Measurements from ENCODE around the gene BORCS5. TPM values are rescaled to one million over a fixed set of nuclear protein-coding genes. Genes with fewer than 3 reads are reported as not detected.

Gene BORCS5
- total RNA-seq, 1 donor = 6.9 TPM

DNA sequence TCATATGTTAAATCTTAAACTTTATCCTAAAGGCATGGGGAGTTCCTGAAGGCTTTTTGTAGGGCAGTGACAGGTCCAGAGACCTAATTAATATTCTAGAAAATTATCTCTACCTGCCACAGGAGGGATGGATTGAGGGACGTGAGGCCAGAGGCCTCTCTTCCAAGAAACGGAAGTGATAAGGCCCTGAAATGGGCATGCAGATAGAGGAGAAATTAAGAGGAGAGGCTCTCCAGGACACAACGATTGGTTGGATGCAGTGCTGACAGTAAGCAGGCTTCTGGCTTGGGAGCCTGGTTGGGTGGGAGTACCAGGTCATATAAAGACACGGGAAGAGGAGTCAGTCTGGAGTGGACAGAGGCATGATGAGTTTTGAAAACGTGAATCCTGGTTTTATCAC lies 3.1 kb upstream of the BORCS5 start:
- no peak for DNase-seq (ENCODE audit: low read depth)
- H3K4me3 ChIP-seq (ENCODE audit: low read depth, low read length) = no peak overlapping the region
- TF ChIP-seq, protein P1, sequence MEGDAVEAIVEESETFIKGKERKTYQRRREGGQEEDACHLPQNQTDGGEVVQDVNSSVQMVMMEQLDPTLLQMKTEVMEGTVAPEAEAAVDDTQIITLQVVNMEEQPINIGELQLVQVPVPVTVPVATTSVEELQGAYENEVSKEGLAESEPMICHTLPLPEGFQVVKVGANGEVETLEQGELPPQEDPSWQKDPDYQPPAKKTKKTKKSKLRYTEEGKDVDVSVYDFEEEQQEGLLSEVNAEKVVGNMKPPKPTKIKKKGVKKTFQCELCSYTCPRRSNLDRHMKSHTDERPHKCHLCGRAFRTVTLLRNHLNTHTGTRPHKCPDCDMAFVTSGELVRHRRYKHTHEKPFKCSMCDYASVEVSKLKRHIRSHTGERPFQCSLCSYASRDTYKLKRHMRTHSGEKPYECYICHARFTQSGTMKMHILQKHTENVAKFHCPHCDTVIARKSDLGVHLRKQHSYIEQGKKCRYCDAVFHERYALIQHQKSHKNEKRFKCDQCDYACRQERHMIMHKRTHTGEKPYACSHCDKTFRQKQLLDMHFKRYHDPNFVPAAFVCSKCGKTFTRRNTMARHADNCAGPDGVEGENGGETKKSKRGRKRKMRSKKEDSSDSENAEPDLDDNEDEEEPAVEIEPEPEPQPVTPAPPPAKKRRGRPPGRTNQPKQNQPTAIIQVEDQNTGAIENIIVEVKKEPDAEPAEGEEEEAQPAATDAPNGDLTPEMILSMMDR (IDR thresholded peaks at IDR 0.05; ENCODE audit: insufficient read depth, low read depth, low read length) = no peak

DNA sequence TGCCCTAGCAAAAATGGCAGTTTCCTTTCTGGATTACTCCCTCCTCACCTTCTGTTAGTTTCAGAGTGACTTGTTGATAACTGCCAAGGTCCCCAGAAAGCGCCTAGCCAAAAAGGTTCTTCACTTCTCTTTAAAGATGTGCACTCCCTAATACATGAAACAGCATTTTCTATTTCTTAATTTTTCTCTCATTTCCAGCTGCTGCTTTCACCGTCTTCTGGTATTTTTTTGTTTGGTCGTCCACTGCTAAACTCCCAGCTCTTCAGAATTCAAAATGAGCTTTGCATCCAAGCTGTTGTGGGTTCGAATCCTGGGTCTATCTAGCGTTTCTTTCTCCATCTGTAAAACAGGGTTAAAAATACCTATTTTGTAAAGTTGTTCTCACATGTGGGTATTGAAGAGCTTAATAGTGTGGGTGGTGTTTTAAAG lies 397 bp upstream of the BORCS5 start:
- peak overlapping the region; percentile 91 for H3K4me3 ChIP-seq (ENCODE audit: low read depth, low read length)
- TF ChIP-seq, protein P1 (IDR thresholded peaks at IDR 0.05; ENCODE audit: insufficient read depth, low read depth, low read length) = no peak
- DNase-seq (ENCODE audit: low read depth) = no peak

DNA sequence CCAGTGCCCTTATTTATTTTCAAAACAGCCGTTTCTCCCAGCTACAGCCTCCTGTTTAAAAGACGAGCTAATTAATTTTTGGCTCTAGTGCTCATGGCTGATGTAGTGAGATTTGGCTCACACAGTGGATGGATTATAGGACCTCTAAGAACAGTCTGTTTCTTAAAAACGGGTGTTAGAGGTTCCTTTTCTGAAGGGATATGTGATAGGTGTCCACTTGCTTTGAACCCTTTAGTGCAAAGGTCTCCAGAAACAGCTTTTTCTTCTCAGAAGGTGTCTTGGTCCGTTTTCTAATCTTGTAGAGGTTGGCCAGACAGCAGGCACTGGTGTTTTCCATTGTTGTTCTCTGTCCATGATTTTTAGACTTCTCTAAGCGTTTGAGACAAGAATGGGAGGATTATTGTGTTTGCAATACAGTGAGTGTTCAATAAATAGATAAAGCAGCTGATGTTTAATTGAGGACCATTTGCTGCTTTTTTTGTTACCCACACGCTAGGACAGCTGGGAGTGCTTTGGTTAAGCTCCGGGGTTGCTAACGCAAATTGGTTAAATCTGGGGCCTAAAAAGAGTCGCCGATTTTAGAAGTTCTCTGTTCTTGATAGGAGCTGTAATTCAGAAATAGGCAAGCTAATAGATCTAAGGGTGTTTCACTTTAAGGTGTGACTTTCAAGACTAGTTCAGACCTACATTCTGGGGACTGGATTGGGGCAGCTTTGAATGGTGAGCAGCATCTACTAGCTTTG lies 1.0 kb downstream of the BORCS5 start:
- H3K4me3 ChIP-seq (ENCODE audit: low read depth, low read length) = peak overlapping the region; percentile 91
- TF ChIP-seq, protein P1 (IDR thresholded peaks at IDR 0.05; ENCODE audit: insufficient read depth, low read depth, low read length) = no peak
- peak; percentile 48 for DNase-seq (ENCODE audit: low read depth)

DNA sequence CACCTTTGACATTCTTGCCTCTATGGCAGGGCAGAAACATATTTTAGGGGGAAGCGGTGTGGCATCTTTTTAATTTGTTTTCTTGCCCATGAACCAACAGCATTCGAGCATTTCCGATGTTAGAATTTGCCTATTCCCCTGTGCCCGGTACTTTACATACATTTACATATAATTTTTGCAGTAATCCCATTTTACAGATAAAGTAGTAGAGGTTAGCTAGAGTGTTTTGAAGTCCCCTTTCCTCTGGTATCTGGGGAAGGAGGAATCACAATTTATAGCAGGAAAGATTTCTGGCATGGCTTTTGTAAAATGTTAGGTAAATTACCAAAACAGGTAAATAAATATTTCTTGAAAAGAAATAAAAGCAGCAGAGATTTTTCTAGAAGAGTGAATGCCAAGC lies 1.6 kb downstream of the BORCS5 start:
- no peak for DNase-seq (ENCODE audit: low read depth)
- H3K4me3 ChIP-seq (ENCODE audit: low read depth, low read length) = no peak overlapping the region
- TF ChIP-seq, protein P1 (IDR thresholded peaks at IDR 0.05; ENCODE audit: insufficient read depth, low read depth, low read length) = no peak

DNA sequence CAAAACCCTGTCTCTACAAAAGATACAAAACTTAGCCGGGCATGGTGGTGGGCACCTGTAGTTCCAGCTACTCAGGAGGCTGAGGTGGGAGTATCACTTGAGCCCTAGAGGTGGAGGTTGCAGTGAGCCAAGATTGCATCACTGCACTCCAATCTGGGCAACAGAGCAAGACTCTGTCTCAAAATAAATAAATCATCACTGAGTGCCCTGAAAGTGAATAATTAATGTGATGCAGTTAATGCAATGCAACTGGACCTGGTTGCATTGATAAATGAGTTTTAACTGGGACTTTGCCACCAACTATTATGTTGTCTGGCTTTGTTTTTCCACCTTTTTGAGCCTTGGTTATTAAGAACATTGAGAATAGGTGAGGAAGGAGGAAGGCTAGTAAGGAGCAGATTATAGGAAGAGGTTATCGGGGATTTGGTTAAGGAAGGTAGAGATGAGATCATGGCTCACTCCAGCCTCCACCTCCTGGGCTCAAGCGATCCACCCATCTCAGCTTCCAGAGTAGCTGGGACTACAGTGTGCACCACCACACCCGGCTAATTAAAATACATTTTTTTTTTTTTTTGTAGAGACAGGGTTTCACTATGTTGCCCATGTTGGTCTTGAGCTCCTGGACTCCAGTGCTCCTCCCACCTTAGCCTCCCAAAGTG lies 8.0 kb downstream of the BORCS5 start:
- no peak overlapping the region for H3K4me3 ChIP-seq (ENCODE audit: low read depth, low read length)
- no peak for DNase-seq (ENCODE audit: low read depth)
- TF ChIP-seq, protein P1 (IDR thresholded peaks at IDR 0.05; ENCODE audit: insufficient read depth, low read depth, low read length) = no peak

DNA sequence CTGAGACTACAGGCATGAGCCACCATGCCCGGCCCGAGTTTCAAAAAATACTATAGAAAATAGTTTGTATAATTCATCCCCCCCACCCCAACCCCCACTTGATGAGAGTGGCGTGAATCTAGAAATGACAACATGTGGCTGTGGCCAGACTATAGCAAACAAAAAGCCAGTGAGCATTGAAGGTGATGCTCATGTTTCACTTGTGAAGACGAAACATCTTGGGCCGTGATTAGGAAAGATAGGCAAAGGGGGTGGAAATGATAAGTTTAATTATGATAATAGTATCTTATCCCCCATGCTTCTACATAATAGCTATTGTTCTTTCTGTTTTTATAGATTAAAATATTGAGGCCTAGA lies 8.5 kb downstream of the BORCS5 start:
- DNase-seq (ENCODE audit: low read depth) = no peak
- no peak overlapping the region for H3K4me3 ChIP-seq (ENCODE audit: low read depth, low read length)
- TF ChIP-seq, protein P1 (IDR thresholded peaks at IDR 0.05; ENCODE audit: insufficient read depth, low read depth, low read length) = no peak

Measured in fibroblast of villous mesenchyme (primary cell).